Astrocyte of the cerebellum (primary cell): ENCODE results near the gene VPS51.

Experiments
- DNase-seq: peaks from one replicate; pipeline ENCODE4 v3.0.0-alpha.2; 2011; ENCODE audit warnings: low read depth
- H3K4me3 ChIP-seq: 2 replicates; pipeline ENCODE4 v1.5.1; 2011; ENCODE audit warnings: mild to moderate bottlenecking, low read depth, low read length, moderate library complexity
- CTCF ChIP-seq: IDR thresholded peaks from 2 replicates; pipeline ENCODE4 v1.5.1; 2012; ENCODE audit warnings: low read length, low read depth, moderate library complexity, mild to moderate bottlenecking; ENCODE audit errors: missing control alignments
- in situ Hi-C: cut with HindIII; loops from 2 replicates; pipeline ENCODE4 v1.10.0; 2017; ENCODE audit warnings: low sequenced_read_pairs

Gene VPS51

GRCh38 chr11:65089621-65090020, 6.4 kb upstream of the VPS51 start:
- no peak overlapping the region for H3K4me3 ChIP-seq
- in situ Hi-C loops = no loop called here
- TF ChIP-seq CTCF = no peak
- DNase-seq = no peak

GRCh38 chr11:65090628-65091027, 5.4 kb upstream of the VPS51 start:
- no peak for DNase-seq
- no peak overlapping the region for H3K4me3 ChIP-seq
- no peak for TF ChIP-seq CTCF
- in situ Hi-C loops = no loop called here

GRCh38 chr11:65095427-65095826, 587 bp upstream of the VPS51 start:
- DNase-seq = no peak
- H3K4me3 ChIP-seq = peak overlapping the region; percentile 71
- no peak for TF ChIP-seq CTCF
- in situ Hi-C loops = no loop called here

GRCh38 chr11:65096926-65097325, 912 bp downstream of the VPS51 start:
- peak overlapping the region; percentile 71 for H3K4me3 ChIP-seq
- in situ Hi-C loops = no loop called here
- no peak for DNase-seq
- no peak for TF ChIP-seq CTCF

GRCh38 chr11:65100674-65101350, 4.8 kb downstream of the VPS51 start:
- in situ Hi-C loops = no loop called here
- no peak for TF ChIP-seq CTCF
- H3K4me3 ChIP-seq = no peak overlapping the region
- DNase-seq = no peak

- in situ Hi-C loops = no loop called here
- TF ChIP-seq CTCF = no peak
- no peak overlapping the region for H3K4me3 ChIP-seq
- no peak for DNase-seq
Observed at GRCh38 chr11:65102142-65103095, 6.4 kb downstream of the VPS51 start.
